Stimulated activated CD4-positive, alpha-beta T cell treated with anti-CD3 and anti-CD28 coated beads, Interleukin-4, amount 100 ng/mL, for 4 hours (primary cell): ENCODE results near the gene PEX7.
"Not testable (repeated sequence)": the region's sequence is repeated elsewhere in the genome, so short reads cannot be mapped to it uniquely, and the experiment has no call there.

Source experiments
- DNase-seq, 2 experiments: peaks; one replicate each; pipeline ENCODE4 v3.0.0-alpha.2; 2020

The PEX7 gene

GRCh38 chr6:136956590-136957544 lies 134.5 kb downstream of the PEX7 start:
- no peak for DNase-seq

DNA sequence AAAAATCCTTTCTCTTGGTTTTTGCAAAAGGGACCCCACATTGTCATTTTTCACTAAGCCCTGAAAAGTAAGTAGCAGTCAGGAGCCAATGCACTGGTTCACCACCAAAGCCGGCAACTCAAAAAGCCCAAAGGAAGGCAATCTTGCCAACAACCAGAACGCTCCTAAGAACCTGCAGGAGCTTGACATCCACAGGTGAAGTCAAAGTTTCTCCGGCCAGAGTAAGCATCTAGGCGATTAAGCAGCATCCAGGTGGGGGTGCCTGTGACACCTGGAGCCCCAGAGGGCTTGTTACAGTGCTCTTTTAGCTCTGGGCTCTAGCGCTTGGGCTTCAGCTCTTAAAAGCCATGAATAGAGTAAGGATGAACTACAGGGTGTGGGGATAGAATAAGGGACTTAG lies 135.8 kb downstream of the PEX7 start:
- no peak for DNase-seq

GRCh38 chr6:136959471-136959891 lies 137.1 kb downstream of the PEX7 start:
- no peak for DNase-seq

- DNase-seq: not testable (repeated sequence)
Observed at GRCh38 chr6:136959935-136960334, 137.5 kb downstream of the PEX7 start.

DNA sequence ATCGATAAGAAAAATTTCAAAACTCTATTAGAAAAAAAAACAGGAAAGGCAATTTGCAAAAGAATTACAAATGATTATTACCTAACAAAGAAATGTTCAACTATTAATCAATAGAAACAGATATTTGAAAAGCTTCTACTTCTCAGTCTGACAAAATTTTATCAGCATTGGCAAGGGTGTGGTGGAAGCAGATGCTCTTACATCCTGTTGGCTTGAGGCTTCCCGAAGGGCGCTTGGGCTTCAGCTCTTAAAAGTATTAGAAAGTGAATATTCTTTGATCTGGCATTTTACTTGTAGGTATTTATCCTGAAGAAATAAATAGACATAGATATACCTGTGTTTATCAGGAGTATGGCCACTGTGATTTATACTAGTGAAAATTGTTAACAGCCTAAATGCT lies 138.4 kb downstream of the PEX7 start:
- no peak for DNase-seq

DNA sequence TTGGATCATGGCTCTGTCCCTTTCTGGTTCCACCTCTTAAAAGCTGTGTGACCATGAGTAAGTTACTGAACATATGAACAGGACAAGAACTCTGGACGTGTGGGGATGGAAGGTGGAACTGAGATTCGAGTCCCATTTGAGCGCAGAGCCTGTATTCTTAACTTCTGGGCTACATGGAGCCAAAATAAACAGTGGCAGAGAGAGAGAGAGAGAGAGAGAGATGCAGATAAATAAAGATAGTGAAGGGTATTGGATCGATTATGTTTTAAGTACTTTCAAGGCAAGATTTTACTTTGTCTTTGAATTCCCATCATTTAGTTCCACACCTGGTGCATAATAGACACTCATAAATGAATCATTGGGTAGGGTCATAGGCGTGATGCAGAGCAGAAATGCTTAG lies 139.5 kb downstream of the PEX7 start:
- DNase-seq: no peak

- no peak for DNase-seq
Observed at GRCh38 chr6:136962661-136963060, 140.3 kb downstream of the PEX7 start.

- no peak for DNase-seq
Observed at GRCh38 chr6:136963259-136963658, 140.9 kb downstream of the PEX7 start.
